Erythroblast (primary cell): Measurements from ENCODE around the gene RNU6-9.

ENCODE experiments used
- GATA1 ChIP-seq: IDR thresholded peaks from 2 replicates; pipeline ENCODE4 v1.6.1; 2011; ENCODE audit warnings: low read depth, mild to moderate bottlenecking, control low read depth, low read length, moderate library complexity
- POLR2A ChIP-seq: IDR thresholded peaks from 2 replicates; pipeline ENCODE4 v1.6.1; 2011; ENCODE audit warnings: mild to moderate bottlenecking, low read length

DNA sequence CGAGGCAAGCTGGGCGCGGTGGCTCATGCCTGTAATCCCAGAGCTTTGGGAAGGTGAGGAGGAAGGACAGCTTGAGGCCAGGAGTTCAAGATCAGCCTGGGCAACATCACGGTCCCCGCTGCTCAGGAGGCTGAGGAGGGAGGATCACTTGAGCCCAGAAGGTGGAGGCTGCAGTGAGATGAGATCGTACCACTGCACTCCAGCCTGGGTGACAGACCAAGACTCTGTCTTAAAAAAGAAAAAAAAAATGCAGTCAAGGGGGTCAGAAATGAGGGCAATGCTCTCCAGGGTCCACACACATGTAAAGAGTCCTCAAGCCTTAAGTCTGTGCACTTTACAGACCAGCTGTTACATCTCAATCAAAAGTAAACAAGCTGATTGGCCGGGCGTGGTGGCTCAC lies 11.3 kb downstream of the RNU6-9 start:
- TF ChIP-seq POLR2A (no peak), GATA1 (no peak)
